ENCODE measurements around the gene HOXA6.

DNA sequence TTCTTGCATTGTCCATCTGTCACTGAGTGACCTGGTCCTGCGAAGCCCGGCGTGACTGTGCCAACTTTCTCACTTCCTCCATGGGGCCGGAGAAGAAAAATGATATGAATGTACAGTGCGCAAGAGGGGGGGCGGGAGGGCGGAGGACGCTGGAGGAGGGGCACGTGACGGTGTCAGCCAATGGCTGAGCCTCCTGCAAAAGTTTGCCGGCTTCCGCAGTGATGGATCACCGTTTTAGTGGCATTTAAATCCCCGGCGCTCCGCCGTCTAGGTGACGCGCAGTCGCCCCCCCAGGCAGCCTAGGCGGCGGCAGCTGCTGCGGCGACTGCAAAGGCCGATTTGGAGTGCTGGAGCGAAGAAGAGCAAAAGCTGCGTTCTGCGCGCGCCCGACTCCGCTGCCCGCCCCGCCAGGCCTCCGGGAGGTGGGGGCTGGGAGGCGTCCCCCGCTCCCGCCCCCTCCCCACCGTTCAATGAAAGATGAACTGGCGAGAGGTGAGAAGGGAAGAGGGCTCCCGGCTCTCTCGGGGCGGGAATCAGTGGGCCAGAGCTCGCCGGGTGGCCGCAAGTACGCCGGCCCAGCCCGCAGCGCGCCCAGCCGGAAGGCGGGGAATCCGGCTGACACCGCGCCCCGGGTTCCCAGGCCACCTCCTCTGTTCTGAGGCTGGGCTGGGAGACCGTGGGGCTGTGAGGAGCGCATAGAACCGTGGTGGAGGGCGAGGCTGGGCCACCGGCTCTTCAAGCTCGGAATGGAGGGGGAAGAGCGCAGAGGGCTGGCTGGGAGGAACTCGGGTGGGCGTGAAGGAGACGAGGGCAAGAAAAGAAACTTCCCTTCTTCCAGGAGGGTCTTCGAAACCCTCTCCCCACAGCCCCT, 51.4 kb downstream of the HOXA6 start, which contains the start of gene HOXA1:
- TF ChIP-seq, protein P1, sequence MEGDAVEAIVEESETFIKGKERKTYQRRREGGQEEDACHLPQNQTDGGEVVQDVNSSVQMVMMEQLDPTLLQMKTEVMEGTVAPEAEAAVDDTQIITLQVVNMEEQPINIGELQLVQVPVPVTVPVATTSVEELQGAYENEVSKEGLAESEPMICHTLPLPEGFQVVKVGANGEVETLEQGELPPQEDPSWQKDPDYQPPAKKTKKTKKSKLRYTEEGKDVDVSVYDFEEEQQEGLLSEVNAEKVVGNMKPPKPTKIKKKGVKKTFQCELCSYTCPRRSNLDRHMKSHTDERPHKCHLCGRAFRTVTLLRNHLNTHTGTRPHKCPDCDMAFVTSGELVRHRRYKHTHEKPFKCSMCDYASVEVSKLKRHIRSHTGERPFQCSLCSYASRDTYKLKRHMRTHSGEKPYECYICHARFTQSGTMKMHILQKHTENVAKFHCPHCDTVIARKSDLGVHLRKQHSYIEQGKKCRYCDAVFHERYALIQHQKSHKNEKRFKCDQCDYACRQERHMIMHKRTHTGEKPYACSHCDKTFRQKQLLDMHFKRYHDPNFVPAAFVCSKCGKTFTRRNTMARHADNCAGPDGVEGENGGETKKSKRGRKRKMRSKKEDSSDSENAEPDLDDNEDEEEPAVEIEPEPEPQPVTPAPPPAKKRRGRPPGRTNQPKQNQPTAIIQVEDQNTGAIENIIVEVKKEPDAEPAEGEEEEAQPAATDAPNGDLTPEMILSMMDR (IDR thresholded peaks at IDR 0.05; ENCODE audit: extremely low read depth in 1 of 2, insufficient read depth in 1 of 2, low read depth in 1 of 2, low read length in 2 of 2) = peak in 1 of 2 donors; percentile 10
- peak; percentile 82 for TF ChIP-seq POLR2AphosphoS5 (IDR thresholded peaks at IDR 0.05; ENCODE audit: insufficient read depth, low read depth, low read length)
- peak; percentile 92 for TF ChIP-seq POLR2A (IDR thresholded peaks at IDR 0.05; ENCODE audit: low read depth, low read length)
- no peak for TF ChIP-seq FOS (IDR thresholded peaks at IDR 0.05; ENCODE audit: borderline replicate concordance, insufficient read depth, low read length)

Measured in endothelial cell of umbilical vein (primary cell).